GM12878 (cell line): ENCODE data around the gene SLC36A2. TPM values are rescaled to one million over a fixed set of nuclear protein-coding genes. Genes with fewer than 3 reads are reported as not detected.

Source experiments
- ATAC-seq: fragments of 200-7000 bp; cut with Tn5 transposase; 3 replicates; pipeline ENCODE4 v1.9.1; 2020; ENCODE audit warnings: mild to moderate bottlenecking, moderate library complexity
- BruUV-seq: library from RNA; stranded (reverse); fragments of 400-500 nt; replicated peaks from 2 replicates; lab custom pipeline; 2021; lab: Mats Ljungman, UMichigan
- CTCF ChIA-PET: fragments of 300-600 bp; sonication (Branson Sonifier 250); formaldehyde crosslinking; extraction: SDS; loops from one replicate; lab custom pipeline; 2021; ENCODE audit warnings: inconsistent platforms; lab: Yijun Ruan, JAX
- POLR2A ChIA-PET: fragments of 350-600 bp; formaldehyde crosslinking; extraction: SDS; loops from one replicate; lab custom pipeline; 2021; ENCODE audit warnings: inconsistent platforms; lab: Charles Lee
- RAD21 ChIA-PET: fragments of 300-600 bp; sonication (Branson Sonifier 250); formaldehyde crosslinking; loops from one replicate; lab custom pipeline; 2023; ENCODE audit warnings: antibody characterized with exemption; ENCODE audit not compliant: unreplicated experiment; lab: Charles Lee
- SMC1A ChIA-PET: fragments of 300-600 bp; sonication (Branson Sonifier 250); formaldehyde crosslinking; loops from one replicate; lab custom pipeline; 2023; ENCODE audit not compliant: unreplicated experiment, uncharacterized antibody; lab: Charles Lee
- DNase-seq: peaks from one replicate; pipeline ENCODE4 v3.0.0-alpha.2; 2011; ENCODE audit warnings: low read depth, low spot score
- FAIRE-seq: peaks from 3 replicates; lab custom pipeline; 2011; peaks lifted over from hg19 to GRCh38; lab: Jason Lieb, UNC
- H2AFZ ChIP-seq: 2 replicates; pipeline ENCODE4 v1.6.0; 2011; ENCODE audit warnings: low read depth, low read length, control low read depth; ENCODE audit not compliant: control insufficient read depth
- H3K27ac ChIP-seq: 2 replicates; pipeline ENCODE4 v1.5.1; 2011; ENCODE audit warnings: control low read depth; ENCODE audit not compliant: control insufficient read depth, insufficient read depth
- H3K27me3 ChIP-seq, 2 experiments: replicated peaks in 1 of 2; 2 replicates each; pipeline versions ENCODE4 v1.6.0 to v1.6.1; 2011; ENCODE audit warnings: low read length in 1 of 2; ENCODE audit not compliant: control insufficient read depth in 2 of 2, insufficient read depth in 2 of 2
- H3K36me3 ChIP-seq, 2 experiments: 2 replicates each; pipeline ENCODE4 v1.5.1; 2011; ENCODE audit warnings: low read length in 1 of 2; ENCODE audit not compliant: control insufficient read depth in 2 of 2, insufficient read depth in 2 of 2
- H3K4me1 ChIP-seq: 2 replicates; pipeline ENCODE4 v1.6.1; 2011; ENCODE audit warnings: mild to moderate bottlenecking, low read length, moderate library complexity, mixed read lengths; ENCODE audit not compliant: control insufficient read depth, insufficient read depth
- H3K4me2 ChIP-seq: 2 replicates; pipeline ENCODE4 v1.6.0; 2011; ENCODE audit warnings: control low read depth; ENCODE audit not compliant: control insufficient read depth, insufficient read depth
- H3K4me3 ChIP-seq: fragments of 200-600 bp; sonication (generic); 2 replicates; pipeline ENCODE4 v1.5.1; 2016
- H3K79me2 ChIP-seq: 2 replicates; pipeline ENCODE4 v1.6.0; 2011; ENCODE audit warnings: low read length; ENCODE audit not compliant: control insufficient read depth, insufficient read depth
- H3K9ac ChIP-seq: 2 replicates; pipeline ENCODE4 v1.8.0; 2011; ENCODE audit warnings: low read length, control low read depth, mixed read lengths; ENCODE audit not compliant: control insufficient read depth, insufficient read depth
- H3K9me3 ChIP-seq: replicated peaks from 3 replicates; pipeline ENCODE4 v1.5.1; 2011; ENCODE audit warnings: mild to moderate bottlenecking, low read length; ENCODE audit not compliant: control insufficient read depth, insufficient read depth
- H4K20me1 ChIP-seq: 2 replicates; pipeline ENCODE4 v1.6.0; 2011; ENCODE audit not compliant: control insufficient read depth, insufficient read depth
- CHD1 ChIP-seq: IDR thresholded peaks from 2 replicates; pipeline ENCODE4 v1.6.1; 2012; ENCODE audit warnings: low read depth, low read length, improper control_type of control experiment
- E2F4 ChIP-seq: IDR thresholded peaks from 2 replicates; pipeline ENCODE4 v1.6.1; 2012; ENCODE audit warnings: low read depth, low read length, improper control_type of control experiment
- EZH2 ChIP-seq: IDR thresholded peaks from 2 replicates; pipeline ENCODE4 v1.6.1; 2012; ENCODE audit warnings: low read depth, mild to moderate bottlenecking, control low read depth, inconsistent platforms, low read length, borderline replicate concordance; ENCODE audit not compliant: control insufficient read depth
- GABPA ChIP-seq: IDR thresholded peaks from 2 replicates; pipeline ENCODE4 v1.6.1; 2014; ENCODE audit warnings: antibody characterized with exemption, low read depth, mild to moderate bottlenecking, inconsistent platforms
- IKZF2 ChIP-seq, 2 experiments: fragments of 450-650 bp; IDR thresholded peaks; 2 replicates each; pipeline ENCODE4 v1.6.1; 2017; ENCODE audit warnings: mild to moderate bottlenecking in 2 of 2, moderate library complexity in 2 of 2
- JUNB ChIP-seq: IDR thresholded peaks from 2 replicates; pipeline ENCODE4 v1.6.1; 2016; ENCODE audit warnings: antibody characterized with exemption, mild to moderate bottlenecking
- KDM1A ChIP-seq: fragments of 200-600 bp; sonication (generic); IDR thresholded peaks from 2 replicates; pipeline ENCODE4 v1.6.1; 2016; ENCODE audit warnings: borderline replicate concordance
- MAX ChIP-seq: IDR thresholded peaks from 2 replicates; pipeline ENCODE4 v1.6.1; 2012; ENCODE audit warnings: low read depth, low read length, improper control_type of control experiment
- MEF2A ChIP-seq: IDR thresholded peaks from 2 replicates; pipeline ENCODE4 v1.6.1; 2011; ENCODE audit warnings: low read depth, mild to moderate bottlenecking, low read length, moderate library complexity; ENCODE audit not compliant: insufficient read depth
- MEF2B ChIP-seq: fragments of 450-650 bp; IDR thresholded peaks from 2 replicates; pipeline ENCODE4 v1.6.1; 2018; ENCODE audit warnings: mild to moderate bottlenecking, moderate library complexity; ENCODE audit not compliant: partially characterized antibody, poor library complexity, severe bottlenecking
- NBN ChIP-seq: fragments of 450-650 bp; IDR thresholded peaks from 2 replicates; pipeline ENCODE4 v1.6.1; 2016
- NFXL1 ChIP-seq: fragments of 450-650 bp; IDR thresholded peaks from 2 replicates; pipeline ENCODE4 v1.6.1; 2017; ENCODE audit warnings: antibody characterized with exemption, mild to moderate bottlenecking, borderline replicate concordance
- NFYA ChIP-seq: IDR thresholded peaks from 2 replicates; pipeline ENCODE4 v1.6.1; 2011; ENCODE audit warnings: low read depth, mild to moderate bottlenecking, low read length, improper control_type of control experiment, borderline replicate concordance
- POLR2A ChIP-seq: IDR thresholded peaks from 2 replicates; pipeline ENCODE4 v1.6.1; 2011; ENCODE audit warnings: low read depth, mild to moderate bottlenecking, low read length
- POU2F2 ChIP-seq: IDR thresholded peaks from 3 replicates; pipeline ENCODE4 v1.6.1; 2011; ENCODE audit warnings: low read depth, mild to moderate bottlenecking, low read length, borderline replicate concordance
- RB1 ChIP-seq: fragments of 450-650 bp; formaldehyde crosslinking; IDR thresholded peaks from 2 replicates; pipeline ENCODE4 v1.6.1; 2017; ENCODE audit warnings: mild to moderate bottlenecking, borderline replicate concordance
- SMAD5 ChIP-seq: IDR thresholded peaks from 2 replicates; pipeline ENCODE4 v1.6.1; 2016; ENCODE audit warnings: antibody characterized with exemption, low read depth
- SPI1 ChIP-seq: IDR thresholded peaks from 2 replicates; pipeline ENCODE4 v1.6.1; 2011; ENCODE audit warnings: low read depth, mild to moderate bottlenecking, low read length, moderate library complexity, borderline replicate concordance; ENCODE audit not compliant: insufficient read depth
- STAT1 ChIP-seq: fragments of 450-650 bp; conservative IDR thresholded peaks from 2 replicates; pipeline ENCODE4 v1.6.1; 2014; ENCODE audit warnings: antibody characterized with exemption, mild to moderate bottlenecking
- SUZ12 ChIP-seq: fragments of 200-600 bp; sonication (generic); IDR thresholded peaks from one replicate; pipeline ENCODE4 v1.6.1; 2018; ENCODE audit warnings: antibody characterized with exemption, mild to moderate bottlenecking; ENCODE audit not compliant: unreplicated experiment
- TCF3 ChIP-seq: IDR thresholded peaks from 2 replicates; pipeline ENCODE4 v1.6.1; 2012; ENCODE audit warnings: low read depth, mild to moderate bottlenecking, low read length, borderline replicate concordance; ENCODE audit not compliant: insufficient read depth
- YBX1 ChIP-seq: fragments of 450-650 bp; IDR thresholded peaks from 2 replicates; pipeline ENCODE4 v1.6.1; 2016; ENCODE audit warnings: antibody characterized with exemption
- ZNF274 ChIP-seq: IDR thresholded peaks from one replicate; pipeline ENCODE4 v1.8.0; 2011; ENCODE audit not compliant: insufficient read length, insufficient read depth
- WGBS: methylation state at CpG from one replicate; pipeline ENCODE4 v1.1.6; 2016; ENCODE audit warnings: low lambda C conversion rate; ENCODE audit not compliant: insufficient replicate concordance, insufficient coverage; ENCODE audit errors: missing lambda C conversion rate; 5-methylcytosine and 5-hydroxymethylcytosine counted together
- in situ Hi-C: fragments of 300-500 bp; cut with MboI; formaldehyde crosslinking; loops from 9 replicates; pipeline ENCODE4 v1.14.3; 2018; ENCODE audit warnings: mixed read lengths
- intact Hi-C: fragments of 100-400 bp; cut with micrococcal nuclease; formaldehyde crosslinking; loops from one replicate; pipeline ENCODE4 v1.14.2; 2022; ENCODE audit not compliant: unreplicated experiment
- polyA plus RNA-seq, 11 experiments: library from polyadenylated mRNA; depleted of rRNA in 4 of 11; unstranded in 6 of 11; stranded (reverse) in 5 of 11; fragments of >200 nt; fragmentation: Nextera tagmentation in 4 of 11; fragmentation: Illumina TruSeq in 1 of 11; extraction: Ambion mirVana in 4 of 11; extraction: Trizol in 1 of 11; gene quantifications; 1 replicate in 1 of 11; 2 replicates in 10 of 11; pipeline versions ENCODE4 v1.2.1 to v1.2.3, GENCODE V29; 2011 to 2016; ENCODE audit warnings: inconsistent platforms in 2 of 11, missing spikeins in 2 of 11, low read depth in 1 of 11
- total RNA-seq, 4 experiments: library from RNA; depleted of rRNA in 3 of 4; stranded (reverse); fragments of >200 nt in 3 of 4; fragmentation: Illumina TruSeq in 1 of 4; extraction: Trizol in 1 of 4; gene quantifications; 2 replicates each; pipeline versions ENCODE4 v1.2.1 to v1.2.3, GENCODE V29; 2013 to 2021

The SLC36A2 gene
- total and polyA plus RNA-seq, 10 of the 15 experiments (the other 5 are each of a cell fraction or from before 2014, with no cell fraction given), result not detected

- no peak for TF ChIP-seq E2F4
- TF ChIP-seq ZNF274, result no peak
- no peak for TF ChIP-seq KDM1A
- no peak for TF ChIP-seq JUNB
- no peak for TF ChIP-seq RB1
- TF ChIP-seq, all 136 proteins: peak for 0
These were observed 31.3 kb upstream of the SLC36A2 start (continued) for GRCh38 chr5:151378616-151379015.

GRCh38 chr5:151374539-151374938 is 27.2 kb upstream of the SLC36A2 start:
- Histone ChIP-seq H3K4me2 (no peak overlapping the region), H4K20me1 (no peaks in the 10 kb centered on the region), H3K4me1 (no peaks in the 10 kb centered on the region), H3K27me3 (no peaks in the 10 kb centered on the region), H2AFZ (no peak overlapping the region), H3K9ac (no peak overlapping the region), H3K27ac (no peak overlapping the region), H3K9me3 (no peaks in the 10 kb centered on the region), H3K4me3 (no peak overlapping the region), H3K36me3 (no peaks in the 10 kb centered on the region), H3K79me2 (no peaks in the 10 kb centered on the region)
- ChIA-PET POLR2A (no interaction called here), RAD21 (no interaction called here), CTCF (no interaction called here), SMC1A (no interaction called here)
- no TSS peak for BruUV-seq
- DNase-seq, result no peak
- FAIRE-seq, result no peak
- in situ Hi-C loops (no loop called here), intact Hi-C loops (no loop called here)
- no peak for ATAC-seq
- WGBS, result 57% methylated on average over 1 of the region's 1 CpG
- TF ChIP-seq MAX (no peak), NFYA (no peak), YBX1 (no peak), POU2F2 (no peak), SMAD5 (no peak), POLR2A (no peak), NBN (no peak), IKZF2 (IDR thresholded peaks at IDR 0.05) (no peak), MEF2A (no peak), SPI1 (no peak), GABPA (no peak), MEF2B (no peak), NFXL1 (no peak), STAT1 (no peak), EZH2 (no peak), TCF3 (no peak), CHD1 (no peak), SUZ12 (no peak)
